ENCODE results near the gene BPNT1.

DNA sequence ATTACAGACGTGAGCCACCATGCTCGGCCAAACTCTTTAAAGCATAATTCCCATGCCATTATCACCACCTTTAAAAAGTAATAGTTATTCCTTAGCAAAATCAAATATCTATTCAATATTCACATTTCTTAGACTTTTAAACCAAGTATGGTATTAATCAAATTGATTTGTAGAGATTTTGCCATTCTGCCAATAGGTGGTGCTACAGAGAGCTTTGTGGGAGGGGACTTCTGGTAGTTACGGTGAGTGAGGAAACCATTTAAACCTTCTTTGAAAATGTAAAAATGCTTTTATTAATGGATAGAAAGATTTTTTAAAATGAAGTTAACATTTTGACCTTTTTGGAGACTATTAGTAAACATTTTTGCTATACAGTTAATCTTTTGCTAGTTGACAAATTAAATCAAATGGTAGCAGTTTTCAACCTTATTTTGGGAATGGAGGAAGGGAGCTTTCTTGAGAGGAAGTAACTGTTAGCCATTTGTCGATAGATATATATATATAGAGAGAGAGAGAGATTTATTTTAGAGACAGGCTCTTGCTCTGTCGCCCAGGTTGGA lies 23.6 kb upstream of the BPNT1 start:
- no peak for TF ChIP-seq CBFB (CRISPR knock-in tag; IDR thresholded peaks at IDR 0.05)
- no peak for TF ChIP-seq HMG20B (CRISPR knock-in tag; conservative IDR thresholded peaks at IDR 0.05)
- no peak for TF ChIP-seq RAD21 (CRISPR knock-in tag; IDR thresholded peaks at IDR 0.05)
- TF ChIP-seq CTCF (CRISPR knock-in tag; IDR thresholded peaks at IDR 0.05): 0 out of 2 replicates have a peak, but pooled peaks have one; percentile 18
- TF ChIP-seq YEATS2 (CRISPR knock-in tag; IDR thresholded peaks at IDR 0.05; ENCODE audit: borderline replicate concordance): no peak
- no peak for TF ChIP-seq JUND (CRISPR knock-in tag; IDR thresholded peaks at IDR 0.05)
- TF ChIP-seq, protein P1, sequence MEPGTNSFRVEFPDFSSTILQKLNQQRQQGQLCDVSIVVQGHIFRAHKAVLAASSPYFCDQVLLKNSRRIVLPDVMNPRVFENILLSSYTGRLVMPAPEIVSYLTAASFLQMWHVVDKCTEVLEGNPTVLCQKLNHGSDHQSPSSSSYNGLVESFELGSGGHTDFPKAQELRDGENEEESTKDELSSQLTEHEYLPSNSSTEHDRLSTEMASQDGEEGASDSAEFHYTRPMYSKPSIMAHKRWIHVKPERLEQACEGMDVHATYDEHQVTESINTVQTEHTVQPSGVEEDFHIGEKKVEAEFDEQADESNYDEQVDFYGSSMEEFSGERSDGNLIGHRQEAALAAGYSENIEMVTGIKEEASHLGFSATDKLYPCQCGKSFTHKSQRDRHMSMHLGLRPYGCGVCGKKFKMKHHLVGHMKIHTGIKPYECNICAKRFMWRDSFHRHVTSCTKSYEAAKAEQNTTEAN (CRISPR knock-in tag; conservative IDR thresholded peaks at IDR 0.05): no peak
- no peak for TF ChIP-seq ZNF382 (CRISPR knock-in tag; IDR thresholded peaks at IDR 0.05; ENCODE audit: borderline replicate concordance)
- no peak for TF ChIP-seq STAT6 (CRISPR knock-in tag; IDR thresholded peaks at IDR 0.05; ENCODE audit: borderline replicate concordance)
- TF ChIP-seq TCF12 (IDR thresholded peaks at IDR 0.05): no peak
- TF ChIP-seq TCF12 (CRISPR knock-in tag; IDR thresholded peaks at IDR 0.05): no peak
- no peak for TF ChIP-seq EP300 (IDR thresholded peaks at IDR 0.05; ENCODE audit: low read depth in 2 of 2, low read length in 2 of 2)
- TF ChIP-seq EP300 (CRISPR knock-in tag; IDR thresholded peaks at IDR 0.05; ENCODE audit: borderline replicate concordance): no peak
- no peak for TF ChIP-seq SATB2 (CRISPR knock-in tag; IDR thresholded peaks at IDR 0.05)

Data from HepG2 (cell line).